Activated CD8-positive, alpha-beta memory T cell treated with anti-CD3 and anti-CD28 coated beads, Interleukin-2, amount 50 U/mL, for 48 hours (primary cell): Measurements from ENCODE around the gene SLCO3A1.

ENCODE experiments used
- DNase-seq: peaks from one replicate; pipeline ENCODE4 v3.0.0-alpha.2; 2020

Gene SLCO3A1

DNA sequence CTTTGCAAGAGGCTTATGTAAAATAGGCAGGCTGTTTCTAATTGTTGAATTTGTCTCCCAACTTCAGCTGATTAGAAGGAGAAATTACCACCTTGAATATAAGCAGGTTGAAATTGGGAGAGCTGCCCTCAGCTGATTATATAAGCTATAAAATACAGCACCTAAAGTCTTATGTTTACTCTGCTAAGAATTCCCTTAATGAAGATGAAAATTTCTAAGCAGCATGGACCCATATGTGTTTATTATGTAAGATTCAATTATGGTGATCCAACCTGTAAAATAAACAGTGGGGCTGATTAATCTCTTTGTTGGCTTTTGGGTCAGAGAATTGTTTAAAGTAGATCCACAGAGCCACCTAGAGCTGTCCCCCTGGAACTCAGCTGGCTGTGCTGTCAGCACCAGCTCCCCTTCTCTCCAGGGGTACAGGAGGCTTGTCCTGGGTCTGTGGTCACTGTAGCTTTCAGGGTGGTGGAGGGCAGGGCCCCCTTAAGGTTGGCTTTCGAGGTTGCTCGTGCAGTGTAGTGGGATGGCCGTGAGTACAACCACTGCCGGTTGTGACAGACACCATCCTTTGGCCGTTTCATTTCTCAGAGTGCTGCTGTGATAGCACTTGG lies 9.5 kb downstream of the SLCO3A1 start:
- no peak for DNase-seq

DNA sequence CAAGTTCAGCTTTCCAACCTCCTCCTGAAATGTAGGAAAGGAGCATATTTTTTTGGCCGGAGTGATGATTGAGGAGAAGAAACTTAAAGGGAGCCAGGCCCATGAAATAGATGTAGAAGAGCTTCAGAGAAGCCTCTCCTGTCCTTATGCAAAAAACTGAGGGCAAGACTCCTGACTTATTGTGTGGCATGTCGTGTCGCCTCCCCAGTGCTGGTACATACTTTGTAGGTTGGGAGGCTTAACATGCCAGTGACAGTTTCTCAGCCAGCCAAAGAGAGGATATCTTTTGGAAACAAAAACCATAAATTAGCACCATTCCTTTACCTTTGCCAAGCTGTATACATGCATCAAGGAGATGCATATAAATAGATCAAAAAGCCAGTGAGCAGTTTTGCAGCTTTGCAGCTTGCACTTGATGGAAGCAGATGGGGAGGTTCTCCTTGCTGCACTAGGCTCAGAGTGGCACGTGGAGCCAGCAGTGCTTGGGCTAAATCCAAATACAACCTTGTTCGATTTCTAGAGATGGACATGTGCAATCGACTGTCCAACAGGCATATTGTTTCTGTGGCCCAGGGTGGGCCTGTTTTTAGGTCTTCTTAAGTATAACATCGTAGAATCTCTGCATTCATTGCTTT lies 10.2 kb downstream of the SLCO3A1 start:
- DNase-seq, result no peak

DNA sequence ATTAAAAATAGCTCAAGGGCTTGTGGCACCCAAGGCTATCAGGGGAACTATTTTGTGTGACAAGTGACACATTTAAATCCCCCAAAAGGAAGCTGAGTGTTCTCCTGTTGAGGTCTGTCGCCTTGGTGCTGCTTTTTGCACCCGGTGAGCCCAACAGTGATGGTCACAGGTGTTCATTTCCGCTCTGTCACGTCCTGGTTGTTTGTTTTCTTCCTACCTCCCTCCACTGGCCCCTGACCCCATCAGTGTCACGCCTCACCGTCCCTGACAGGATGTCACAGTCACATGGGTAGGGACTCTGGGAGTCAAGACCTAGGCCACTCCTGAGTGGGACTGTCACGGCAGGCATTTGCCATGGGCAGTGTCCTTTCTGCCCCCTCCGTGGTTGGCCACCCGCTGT lies 11.2 kb downstream of the SLCO3A1 start:
- no peak for DNase-seq

DNA sequence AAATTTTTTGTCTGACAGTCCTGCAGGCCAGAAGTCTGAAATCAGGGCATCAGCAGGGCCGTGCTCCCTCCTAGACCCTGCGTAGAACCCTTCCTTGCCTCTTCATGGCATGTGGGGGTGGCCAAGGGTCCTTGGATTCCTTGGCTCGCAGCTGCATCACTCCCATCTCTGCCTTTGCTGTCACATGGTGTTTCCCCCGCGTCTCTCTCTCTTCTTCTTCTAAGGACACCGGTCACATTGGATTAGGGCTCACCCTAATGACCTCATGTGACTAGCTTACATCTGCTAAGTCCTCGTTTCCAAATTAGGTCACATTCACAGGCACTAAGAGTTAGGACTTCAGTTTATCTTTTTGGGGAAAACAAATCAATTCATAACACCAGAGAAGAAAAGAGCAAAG lies 12.0 kb downstream of the SLCO3A1 start:
- no peak for DNase-seq

DNA sequence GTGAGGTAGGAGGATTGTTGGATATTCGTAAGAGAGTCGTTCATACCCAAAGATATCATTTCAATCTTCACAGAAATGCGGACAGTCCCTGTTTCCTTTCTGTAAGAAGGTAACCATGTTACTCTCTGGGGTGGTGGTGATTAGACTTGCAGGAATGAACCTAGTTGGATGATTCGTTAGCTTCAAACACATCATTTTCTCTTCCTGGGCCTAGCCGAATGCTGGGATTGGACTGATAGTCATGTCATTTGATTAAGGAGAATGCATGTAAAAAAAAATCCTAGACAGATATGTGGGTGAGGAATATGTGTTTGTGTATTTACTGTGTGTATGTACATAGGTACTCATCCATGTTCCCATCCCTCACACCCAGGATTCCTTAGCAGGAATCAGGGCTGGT lies 12.4 kb downstream of the SLCO3A1 start:
- no peak for DNase-seq

DNA sequence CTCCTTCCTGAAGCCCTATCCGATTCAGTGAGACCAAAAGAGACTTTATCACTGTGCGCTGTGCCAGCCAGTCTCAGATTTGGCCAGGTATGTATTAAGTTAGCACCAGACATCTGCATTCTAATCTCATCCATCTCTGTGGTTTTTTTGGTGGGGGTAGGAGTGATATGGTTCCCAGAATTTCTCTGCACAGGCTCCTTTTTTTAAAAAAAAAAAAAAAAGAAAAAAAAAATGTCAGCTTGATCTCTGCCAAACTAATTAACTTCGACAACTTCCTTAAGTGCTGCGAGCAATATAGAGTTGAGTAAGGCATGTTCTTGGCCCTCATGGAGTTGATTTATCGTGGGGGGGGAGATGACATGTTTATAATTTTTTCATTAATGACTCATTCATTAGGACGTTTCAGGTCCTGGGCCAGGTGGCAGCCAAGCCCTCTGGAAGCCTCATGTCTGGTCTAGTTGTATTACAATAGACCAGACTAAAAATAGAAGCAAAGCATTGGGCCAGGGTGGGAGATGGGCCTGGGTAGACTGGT lies 12.9 kb downstream of the SLCO3A1 start:
- no peak for DNase-seq

DNA sequence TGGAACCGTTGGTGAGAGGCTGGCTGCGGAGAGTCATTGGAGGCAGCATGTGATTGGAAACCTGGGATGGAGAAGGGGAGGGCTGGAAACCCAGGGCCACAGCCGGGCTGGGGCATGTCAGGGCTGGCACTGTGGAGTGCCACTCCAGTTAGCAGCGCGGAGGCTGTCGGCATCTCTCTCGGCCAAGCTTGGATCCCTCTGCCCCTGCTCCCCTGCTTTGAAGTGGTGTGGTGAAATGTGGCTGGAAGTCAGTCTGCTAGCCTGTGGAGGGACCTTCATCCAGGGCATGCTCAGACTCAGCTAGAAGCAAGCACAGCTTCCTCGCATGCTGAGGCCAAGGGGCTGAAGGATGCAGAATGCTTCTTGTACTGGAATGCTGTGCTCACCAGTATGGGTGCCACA lies 13.5 kb downstream of the SLCO3A1 start:
- DNase-seq, result no peak

DNA sequence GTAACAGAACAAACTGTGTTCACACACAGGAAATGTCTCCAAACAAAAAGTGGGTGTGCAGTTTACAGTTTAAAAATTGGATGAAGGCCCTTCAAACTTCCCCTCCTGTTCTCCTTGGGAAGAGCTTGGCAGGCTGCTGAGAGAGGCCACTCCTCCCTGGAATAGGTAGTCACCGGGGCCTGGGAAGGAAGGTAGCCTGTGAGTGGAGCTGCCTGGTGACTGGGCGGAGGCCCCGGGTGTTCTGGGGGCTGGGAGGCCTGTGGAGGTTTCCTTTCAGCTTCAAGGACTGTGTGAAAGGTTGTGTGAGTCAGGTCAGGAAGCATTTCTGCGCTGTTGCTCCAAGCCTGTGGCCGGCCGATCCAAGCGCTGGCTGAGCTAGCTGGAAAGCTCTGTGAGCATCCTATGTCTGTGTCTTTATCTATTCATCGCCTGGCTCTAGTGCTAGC lies 14.1 kb downstream of the SLCO3A1 start:
- DNase-seq, result no peak

DNA sequence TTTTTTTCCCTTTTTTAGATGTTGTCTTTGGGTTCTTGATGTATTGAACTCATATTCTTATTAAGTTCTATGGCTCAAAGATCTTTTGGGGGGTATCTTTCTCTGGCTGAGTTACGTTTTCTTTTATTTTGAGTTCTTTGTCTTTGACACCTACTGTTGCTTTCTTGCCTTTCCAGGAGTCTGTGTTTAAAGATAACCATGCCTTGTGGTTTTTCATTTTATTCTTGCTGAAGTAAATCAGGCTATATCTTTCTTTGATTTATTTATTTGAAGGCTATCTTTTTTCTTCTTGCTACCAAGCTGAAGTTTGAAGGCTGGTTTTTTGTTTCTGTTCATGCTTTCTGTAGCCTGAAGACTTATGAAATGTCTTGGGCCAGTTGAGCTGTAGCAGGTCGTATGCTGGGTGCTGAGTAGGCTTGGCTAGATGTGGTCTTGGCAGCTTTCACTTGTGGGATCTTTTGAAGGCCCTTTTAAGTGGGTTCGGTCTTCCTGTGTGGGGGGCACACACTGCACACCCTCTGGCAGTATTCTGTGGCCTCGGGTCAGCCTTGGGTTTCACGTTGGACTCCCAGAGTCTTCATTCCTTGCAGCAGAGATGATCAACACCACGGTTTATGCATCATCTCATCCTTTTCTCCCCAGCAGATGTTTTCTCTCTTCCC lies 17.5 kb downstream of the SLCO3A1 start:
- DNase-seq, result no peak

DNA sequence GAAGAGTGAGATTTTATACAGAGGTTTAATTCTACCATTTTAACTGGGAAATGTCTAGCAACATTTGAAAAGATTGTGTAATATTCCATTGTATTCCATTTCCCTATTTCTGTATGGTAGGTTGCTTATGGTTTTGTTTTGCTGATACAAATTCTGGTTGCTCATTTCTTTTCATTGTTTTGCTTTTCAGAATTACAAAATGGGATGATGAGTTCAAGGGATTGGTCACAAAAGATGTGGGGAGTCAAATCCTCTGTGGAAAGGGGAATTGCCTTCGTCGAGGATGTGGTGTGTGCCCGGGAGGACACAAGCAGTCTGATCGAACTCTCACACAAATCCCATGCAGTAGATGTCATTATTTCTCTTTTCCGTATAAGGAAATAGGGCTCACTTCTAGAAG lies 18.3 kb downstream of the SLCO3A1 start:
- DNase-seq, result no peak

DNA sequence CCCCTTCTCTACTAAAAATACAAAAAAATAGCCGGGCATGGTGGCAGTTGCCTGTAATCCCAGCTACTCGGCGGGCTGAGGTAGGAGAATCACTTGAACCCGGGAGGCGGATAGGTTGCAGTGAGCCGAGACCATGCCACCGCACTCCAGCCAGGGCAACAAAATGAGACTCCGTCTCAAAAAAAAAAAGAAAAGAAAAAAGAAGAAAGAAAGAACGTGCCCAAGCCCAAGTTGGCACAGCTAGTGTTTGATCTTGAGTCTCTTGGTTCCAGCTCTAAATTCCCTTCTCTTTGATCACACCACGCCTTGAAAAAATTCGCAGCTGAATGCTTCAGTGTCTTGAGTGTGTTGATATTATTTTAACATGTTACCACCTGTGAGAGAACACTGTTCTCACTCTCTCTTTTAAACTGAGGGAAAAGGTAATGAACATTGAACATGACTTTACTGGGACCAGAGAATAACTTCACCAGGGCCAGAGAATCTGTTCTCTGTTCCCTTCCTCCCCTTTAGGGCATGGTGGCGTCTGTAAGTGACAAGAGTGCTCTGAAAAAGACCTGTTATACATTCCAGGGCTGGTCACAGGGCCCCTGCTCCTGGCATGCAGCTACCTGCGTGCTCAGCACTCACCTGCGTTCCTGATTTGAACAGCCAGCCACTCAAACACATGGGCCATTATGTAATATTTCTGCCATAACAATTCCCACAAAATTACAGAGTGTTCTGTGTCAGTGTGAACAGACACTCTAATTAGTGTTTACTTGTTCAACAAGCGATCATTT lies 19.0 kb downstream of the SLCO3A1 start:
- no peak for DNase-seq

DNA sequence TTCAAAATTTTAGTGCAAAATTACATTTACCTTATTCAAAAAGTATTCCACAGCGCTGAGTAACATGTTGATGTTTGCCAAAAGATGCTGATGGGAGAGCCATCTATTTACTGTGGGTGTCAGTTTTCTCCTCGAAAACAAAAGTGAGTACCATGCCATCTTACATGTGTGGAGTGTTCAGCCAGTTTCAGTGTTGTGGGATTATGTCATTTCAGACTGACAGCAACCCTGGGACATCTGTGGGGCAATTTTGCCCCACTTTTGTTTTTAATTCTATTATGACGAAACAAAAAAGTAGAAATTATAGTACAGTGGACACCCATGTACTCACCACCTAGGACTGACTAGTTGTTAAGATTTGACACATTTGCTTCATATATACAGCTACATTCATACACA lies 19.6 kb downstream of the SLCO3A1 start:
- DNase-seq, result no peak

DNA sequence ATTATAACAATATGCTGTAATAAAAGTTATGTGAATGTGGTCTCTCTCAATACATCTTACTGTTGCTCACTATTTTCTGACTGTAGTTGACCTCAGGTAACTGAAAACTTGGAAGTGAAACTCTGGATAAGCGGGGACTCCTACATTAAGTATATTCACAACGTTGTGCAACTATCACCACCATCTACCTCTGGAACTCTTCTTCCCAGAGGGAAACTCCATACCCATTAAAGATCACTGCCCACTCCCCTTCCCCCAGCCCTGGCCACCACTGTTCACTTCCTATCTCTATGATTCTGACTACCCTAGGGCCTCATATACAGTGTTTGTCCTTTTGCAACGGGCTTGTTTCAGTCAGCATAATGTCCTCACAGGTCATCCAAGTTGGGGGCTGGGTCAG lies 20.7 kb downstream of the SLCO3A1 start:
- DNase-seq, result no peak

DNA sequence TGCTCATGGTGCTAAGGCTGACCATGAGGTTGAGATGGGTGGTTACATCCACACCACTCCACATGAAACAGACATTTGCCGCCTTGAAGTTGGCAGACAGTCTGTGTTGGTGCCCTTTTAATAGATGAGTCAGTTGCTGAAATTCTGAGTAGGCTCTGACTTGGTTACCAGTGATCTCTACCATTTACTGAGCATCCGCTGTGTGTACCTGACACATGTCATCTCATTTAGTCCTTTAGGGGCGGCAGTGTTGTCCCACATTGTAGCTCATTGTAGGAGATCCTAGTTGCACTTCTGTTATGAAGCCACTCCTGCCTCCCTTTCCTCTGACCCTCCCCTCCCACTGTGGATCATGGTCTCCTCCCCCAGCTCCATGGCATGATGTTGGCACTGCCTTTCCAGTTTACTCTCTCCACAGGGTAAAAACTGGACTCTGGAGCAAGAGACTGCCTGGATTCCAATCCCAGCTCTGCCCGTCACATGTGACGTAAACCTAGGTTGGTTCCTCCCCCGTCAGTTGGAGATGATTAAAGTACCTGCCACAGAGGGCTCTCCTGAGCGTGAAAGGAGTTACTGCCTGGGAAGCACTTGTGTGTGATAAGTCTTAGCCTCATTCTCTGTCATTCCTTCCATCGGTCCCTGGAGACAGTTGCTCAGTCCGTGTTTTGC lies 21.6 kb downstream of the SLCO3A1 start:
- DNase-seq, result no peak

DNA sequence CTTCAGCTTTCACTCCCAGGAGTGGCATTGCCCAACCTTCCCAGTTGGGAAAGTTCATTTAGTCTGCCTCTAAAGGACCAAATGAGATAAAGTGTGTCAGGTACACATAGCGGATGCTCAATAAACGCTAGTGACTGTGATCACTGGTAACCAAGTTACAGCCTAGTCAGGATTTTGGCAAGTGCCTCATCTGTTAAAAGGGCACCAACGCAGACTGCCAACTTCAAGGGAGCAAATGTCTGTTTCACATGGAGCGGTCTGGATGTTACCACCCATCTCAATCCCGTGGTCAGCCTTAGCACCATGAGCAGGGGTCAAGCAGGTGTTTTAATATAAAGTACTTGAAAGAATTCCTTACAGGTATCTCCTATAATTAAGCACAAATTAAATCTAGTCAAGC lies 22.7 kb downstream of the SLCO3A1 start:
- no peak for DNase-seq

DNA sequence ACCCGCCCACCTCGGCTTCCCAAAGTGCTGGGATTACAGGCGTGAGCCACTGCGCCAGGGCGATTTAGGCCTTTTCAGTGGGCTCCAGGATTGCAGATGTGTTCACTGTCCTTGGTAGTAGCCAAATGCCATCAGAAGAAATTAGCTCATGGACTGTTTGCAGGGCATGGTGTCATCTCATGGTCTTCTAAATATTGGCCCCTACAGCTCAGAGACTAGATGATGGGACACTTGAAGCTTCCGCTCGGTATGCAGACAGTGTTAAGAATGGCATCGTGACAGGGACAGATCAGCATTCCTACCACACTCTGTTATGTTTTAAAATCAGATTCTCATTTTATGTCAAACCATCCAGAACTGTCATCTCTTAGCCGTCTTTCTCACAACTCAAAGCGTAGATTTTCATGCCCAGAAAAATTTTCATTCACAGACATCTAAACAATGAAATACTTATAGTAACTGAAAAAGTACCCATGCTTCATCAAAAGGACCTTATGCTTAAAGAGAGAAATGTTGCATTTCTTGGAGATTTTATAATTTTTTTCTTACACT lies 24.9 kb downstream of the SLCO3A1 start:
- DNase-seq, result no peak

DNA sequence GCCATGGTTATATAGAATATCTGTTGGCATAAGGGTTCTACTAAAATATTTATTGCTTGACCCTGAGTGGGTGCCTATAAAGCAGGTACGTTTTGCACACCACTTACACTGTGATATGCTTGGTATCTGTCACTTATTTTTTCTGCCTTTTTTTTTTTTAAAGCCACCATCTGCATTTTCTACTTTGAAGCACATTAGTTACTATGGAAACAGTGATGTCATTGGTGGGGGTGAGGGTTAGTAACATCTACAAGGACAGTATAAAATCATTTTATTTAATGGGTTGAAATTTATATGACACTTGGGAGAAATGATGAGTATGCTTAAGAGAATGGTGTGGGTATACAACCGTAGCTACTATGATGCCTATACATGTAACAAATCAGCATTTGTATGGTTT lies 25.6 kb downstream of the SLCO3A1 start:
- no peak for DNase-seq

DNA sequence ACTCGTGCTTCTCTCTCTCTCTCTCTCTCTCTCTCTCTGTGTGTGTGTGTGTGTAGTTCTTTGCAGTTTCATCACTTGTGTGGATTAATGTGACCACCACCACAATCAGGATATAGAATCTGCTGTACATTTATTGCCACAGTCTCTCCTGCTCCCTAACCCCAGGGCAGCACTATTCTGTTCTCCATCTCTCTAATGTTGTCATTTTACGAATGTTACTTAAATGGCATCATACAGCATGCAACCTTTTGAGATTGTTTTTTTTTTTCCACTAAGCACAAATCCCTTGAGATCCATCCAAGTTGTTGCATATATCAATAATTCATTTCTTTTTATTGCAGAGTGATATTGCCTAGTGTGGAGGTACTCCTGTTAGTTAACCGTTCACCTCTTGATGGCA lies 26.9 kb downstream of the SLCO3A1 start:
- DNase-seq, result no peak

DNA sequence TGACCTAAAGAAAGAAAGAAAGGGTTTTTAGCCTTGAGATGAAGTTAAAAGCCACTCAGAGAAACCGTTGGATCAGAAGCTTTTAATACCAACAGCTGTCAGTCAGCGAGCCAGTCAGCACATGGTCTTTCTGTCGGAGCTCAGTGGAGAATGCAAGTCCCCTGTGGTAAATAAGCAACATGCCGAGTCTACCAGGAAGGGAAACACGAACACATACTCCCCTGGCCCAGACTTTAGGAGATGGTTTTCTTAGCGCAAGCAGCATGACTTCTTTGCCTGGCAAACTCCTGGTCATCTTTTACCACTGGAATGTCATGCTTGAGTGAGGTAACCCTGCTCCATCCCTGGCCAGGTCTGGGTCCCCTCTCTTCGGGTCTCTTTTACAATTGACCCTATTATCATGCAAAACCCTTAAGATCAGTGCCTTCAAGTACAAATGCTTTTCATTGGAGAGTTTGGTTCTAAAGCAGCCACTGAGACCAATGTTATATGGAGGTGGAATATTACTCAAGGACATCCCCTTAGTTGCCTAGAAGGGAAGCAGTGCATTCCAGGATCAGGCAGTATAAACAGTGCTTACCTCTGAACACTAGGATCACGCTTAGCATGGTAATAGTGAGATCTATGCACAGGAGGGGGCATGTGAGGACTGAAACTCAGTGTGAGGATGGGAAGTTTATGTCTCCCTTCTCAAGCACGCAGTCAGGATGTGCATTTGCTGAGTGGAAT lies 28.2 kb downstream of the SLCO3A1 start:
- no peak for DNase-seq

DNA sequence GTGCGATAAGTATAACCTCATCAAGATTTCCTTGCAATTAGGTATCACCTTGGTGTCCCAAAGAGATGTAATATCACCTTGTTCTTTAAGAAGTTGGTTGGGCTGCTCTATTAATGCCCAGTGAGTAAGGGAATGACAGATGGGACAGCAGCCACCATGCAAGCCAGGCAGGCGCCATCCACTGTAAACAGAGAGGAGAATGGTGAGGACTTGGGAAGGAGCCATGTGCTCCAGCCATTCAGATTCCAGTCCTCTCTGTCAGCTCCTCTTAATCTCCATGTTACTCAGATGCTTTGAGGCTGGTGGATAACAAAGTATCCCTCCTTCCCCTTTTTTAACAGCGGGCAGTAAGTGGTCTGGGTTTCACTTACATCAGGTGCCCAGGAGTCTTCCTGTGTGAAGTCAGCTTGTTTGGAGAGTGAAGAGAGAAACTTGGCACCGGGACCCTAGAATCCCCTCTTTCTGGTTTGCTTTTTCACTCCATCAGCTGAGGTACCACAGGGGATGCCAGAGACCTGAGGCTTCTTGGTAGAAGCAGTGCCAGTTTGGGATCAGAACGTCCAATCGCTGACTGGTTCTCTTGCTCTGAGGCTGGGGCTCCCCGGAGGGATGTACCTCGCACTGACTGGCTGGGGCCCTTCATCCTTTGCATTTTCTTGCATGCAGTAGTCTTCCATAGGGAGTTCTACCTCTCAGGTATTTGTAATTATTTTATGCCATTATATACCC lies 29.5 kb downstream of the SLCO3A1 start:
- no peak for DNase-seq

DNA sequence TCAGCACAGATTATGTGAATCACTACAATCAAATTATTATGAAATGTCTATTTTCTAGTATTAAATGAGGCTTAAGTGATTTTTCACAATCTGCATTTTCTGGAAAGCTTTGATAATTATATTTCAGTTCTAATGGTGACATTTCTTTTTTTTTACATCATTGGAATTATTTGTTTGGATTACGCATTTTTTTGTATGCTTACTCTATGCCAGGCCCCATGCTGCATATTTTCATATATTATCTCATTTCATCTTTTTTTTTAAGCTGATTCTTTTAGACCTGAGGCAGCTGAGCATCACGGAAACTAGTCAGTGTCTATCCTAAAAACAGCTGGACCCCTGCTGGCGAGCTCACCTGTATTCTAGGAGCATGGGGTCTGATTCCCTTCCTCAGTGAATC lies 31.1 kb downstream of the SLCO3A1 start:
- DNase-seq, result no peak
